ENCODE results near the gene PDE3B. TPM values are rescaled to one million over a fixed set of nuclear protein-coding genes. Genes with fewer than 3 reads are reported as not detected.

Gene PDE3B
- total and polyA plus RNA-seq, 2 of the 4 experiments (the other 2 are of a cell fraction): 0.21 to 1.3 TPM

DNA sequence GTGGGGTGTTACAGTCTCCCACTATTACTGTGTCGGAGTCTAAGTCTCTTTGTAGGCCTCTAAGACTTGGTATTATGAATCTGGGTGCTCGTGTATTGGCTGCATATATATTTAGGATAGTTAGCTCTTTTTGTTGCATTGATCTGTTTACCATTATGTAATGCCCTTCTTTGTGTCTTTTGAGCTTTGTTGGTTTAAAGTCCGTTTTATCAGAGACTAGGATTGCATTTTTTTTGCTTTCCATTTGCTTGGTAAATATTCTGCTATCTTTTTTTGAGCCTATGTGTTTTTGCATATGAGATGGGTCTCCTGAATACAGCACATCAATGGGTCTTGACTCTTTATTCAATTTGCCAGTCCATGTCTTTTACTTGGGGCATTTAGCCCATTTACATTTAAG is 97.6 kb downstream of the PDE3B start:
- Histone ChIP-seq H2AK5ac (ENCODE audit: low read depth, low read length) (no peak overlapping the region), H3K27ac (ENCODE audit: insufficient read depth, low read length) (no peak overlapping the region), H3K4me1 (ENCODE audit: control insufficient read depth, insufficient read depth, low read length) (no peaks in the 10 kb centered on the region), H3K9me1 (ENCODE audit: insufficient read depth, low read length) (no peaks in the 10 kb centered on the region), H3K56ac (ENCODE audit: extremely low read depth, insufficient read depth, low read length) (no peak overlapping the region), H2AFZ (replicated peaks; ENCODE audit: low read length, poor library complexity) (no peak overlapping the region), H3K23ac (ENCODE audit: low read depth, low read length) (no peak overlapping the region), H3K9me3 (ENCODE audit: control insufficient read depth, insufficient read depth, low read length) (no peaks in the 10 kb centered on the region), H2BK5ac (ENCODE audit: low read depth, low read length, poor library complexity, severe bottlenecking) (no peak overlapping the region), H2BK15ac (ENCODE audit: low read depth, low read length) (no peak overlapping the region), H3K4me2 (ENCODE audit: low read depth, low read length) (no peak overlapping the region), H4K5ac (ENCODE audit: low read depth, low read length) (no peak overlapping the region), H3K27me3 (ENCODE audit: control insufficient read depth, insufficient read depth, low read length) (no peaks in the 10 kb centered on the region), H4K91ac (ENCODE audit: insufficient read depth, low read depth, low read length) (no peak overlapping the region), H3K4me3 (ENCODE audit: insufficient read depth, low read depth, low read length) (no peak overlapping the region), H3K18ac (ENCODE audit: low read depth, low read length) (no peak overlapping the region), H2BK120ac (ENCODE audit: low read depth, low read length) (no peak overlapping the region), H3K4ac (ENCODE audit: low read depth, low read length) (no peak overlapping the region), H2AK9ac (replicated peaks; ENCODE audit: low read depth, low read length, poor library complexity) (no peak overlapping the region), H3K14ac (replicated peaks; ENCODE audit: low read depth, low read length) (no peak overlapping the region), H3K36me3 (ENCODE audit: control insufficient read depth, insufficient read depth, low read length) (no peaks in the 10 kb centered on the region), H4K20me1 (ENCODE audit: insufficient read depth, low read length) (no peaks in the 10 kb centered on the region), H3K79me1 (ENCODE audit: low read depth in 1 of 2, low read length in 2 of 2) (no peaks in the 10 kb centered on the region), H3K9ac (ENCODE audit: low read depth, low read length) (no peak overlapping the region), H4K8ac (ENCODE audit: low read depth in 2 of 2, low read length in 2 of 2) (no peak overlapping the region), H2BK20ac (ENCODE audit: low read depth, low read length) (no peak overlapping the region)
- ChIA-PET CTCF (no interaction called here), POLR2A (ENCODE audit: unreplicated experiment) (no interaction called here)
- no TSS peak for BruUV-seq (replicated peaks)
- no peak for ATAC-seq (ENCODE audit: low read depth)
- dilution Hi-C loops (cut with HindIII; ENCODE audit: low sequenced_read_pairs, unreplicated experiment): no loop called here
- intact Hi-C loops (cut with micrococcal nuclease): no loop called here
- in situ Hi-C loops (cut with MboI; ENCODE audit: low sequenced_read_pairs): no loop called here
- no peak for TF ChIP-seq MAFK (IDR thresholded peaks at IDR 0.05; ENCODE audit: low read depth, low read length)
- no peak for TF ChIP-seq RCOR1 (IDR thresholded peaks at IDR 0.05; ENCODE audit: insufficient replicate concordance, low read length)
- TF ChIP-seq RAD21 (IDR thresholded peaks at IDR 0.05; ENCODE audit: low read length): no peak
- no peak for TF ChIP-seq MXI1 (IDR thresholded peaks at IDR 0.05; ENCODE audit: borderline replicate concordance, low read depth, low read length)
- TF ChIP-seq MAZ (IDR thresholded peaks at IDR 0.05; ENCODE audit: borderline replicate concordance, low read depth, low read length): no peak
- TF ChIP-seq, protein P1, sequence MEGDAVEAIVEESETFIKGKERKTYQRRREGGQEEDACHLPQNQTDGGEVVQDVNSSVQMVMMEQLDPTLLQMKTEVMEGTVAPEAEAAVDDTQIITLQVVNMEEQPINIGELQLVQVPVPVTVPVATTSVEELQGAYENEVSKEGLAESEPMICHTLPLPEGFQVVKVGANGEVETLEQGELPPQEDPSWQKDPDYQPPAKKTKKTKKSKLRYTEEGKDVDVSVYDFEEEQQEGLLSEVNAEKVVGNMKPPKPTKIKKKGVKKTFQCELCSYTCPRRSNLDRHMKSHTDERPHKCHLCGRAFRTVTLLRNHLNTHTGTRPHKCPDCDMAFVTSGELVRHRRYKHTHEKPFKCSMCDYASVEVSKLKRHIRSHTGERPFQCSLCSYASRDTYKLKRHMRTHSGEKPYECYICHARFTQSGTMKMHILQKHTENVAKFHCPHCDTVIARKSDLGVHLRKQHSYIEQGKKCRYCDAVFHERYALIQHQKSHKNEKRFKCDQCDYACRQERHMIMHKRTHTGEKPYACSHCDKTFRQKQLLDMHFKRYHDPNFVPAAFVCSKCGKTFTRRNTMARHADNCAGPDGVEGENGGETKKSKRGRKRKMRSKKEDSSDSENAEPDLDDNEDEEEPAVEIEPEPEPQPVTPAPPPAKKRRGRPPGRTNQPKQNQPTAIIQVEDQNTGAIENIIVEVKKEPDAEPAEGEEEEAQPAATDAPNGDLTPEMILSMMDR (conservative IDR thresholded peaks at IDR 0.05; ENCODE audit: low read depth, low read length): no peak
- TF ChIP-seq FOS (IDR thresholded peaks at IDR 0.05; ENCODE audit: low read depth, low read length): no peak
- TF ChIP-seq CHD1 (IDR thresholded peaks at IDR 0.05; ENCODE audit: low read depth, low read length): no peak
- TF ChIP-seq, protein P2, sequence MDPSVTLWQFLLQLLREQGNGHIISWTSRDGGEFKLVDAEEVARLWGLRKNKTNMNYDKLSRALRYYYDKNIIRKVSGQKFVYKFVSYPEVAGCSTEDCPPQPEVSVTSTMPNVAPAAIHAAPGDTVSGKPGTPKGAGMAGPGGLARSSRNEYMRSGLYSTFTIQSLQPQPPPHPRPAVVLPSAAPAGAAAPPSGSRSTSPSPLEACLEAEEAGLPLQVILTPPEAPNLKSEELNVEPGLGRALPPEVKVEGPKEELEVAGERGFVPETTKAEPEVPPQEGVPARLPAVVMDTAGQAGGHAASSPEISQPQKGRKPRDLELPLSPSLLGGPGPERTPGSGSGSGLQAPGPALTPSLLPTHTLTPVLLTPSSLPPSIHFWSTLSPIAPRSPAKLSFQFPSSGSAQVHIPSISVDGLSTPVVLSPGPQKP (IDR thresholded peaks at IDR 0.05; ENCODE audit: borderline replicate concordance, low read depth, low read length): no peak
- TF ChIP-seq BHLHE40 (IDR thresholded peaks at IDR 0.05; ENCODE audit: low read depth, low read length): no peak
- TF ChIP-seq, protein P3, sequence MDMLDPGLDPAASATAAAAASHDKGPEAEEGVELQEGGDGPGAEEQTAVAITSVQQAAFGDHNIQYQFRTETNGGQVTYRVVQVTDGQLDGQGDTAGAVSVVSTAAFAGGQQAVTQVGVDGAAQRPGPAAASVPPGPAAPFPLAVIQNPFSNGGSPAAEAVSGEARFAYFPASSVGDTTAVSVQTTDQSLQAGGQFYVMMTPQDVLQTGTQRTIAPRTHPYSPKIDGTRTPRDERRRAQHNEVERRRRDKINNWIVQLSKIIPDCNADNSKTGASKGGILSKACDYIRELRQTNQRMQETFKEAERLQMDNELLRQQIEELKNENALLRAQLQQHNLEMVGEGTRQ (IDR thresholded peaks at IDR 0.05; ENCODE audit: low read depth, low read length): no peak
- TF ChIP-seq NFE2L2 (IDR thresholded peaks at IDR 0.05; ENCODE audit: low read depth, low read length): no peak
- 60% methylated on average over 1 of the region's 3 CpGs; no CpG with 5 or more reads in 1 of the 2 experiments for WGBS, 2 experiments (ENCODE audit: extremely low coverage in 2 of 2, insufficient read length in 1 of 2)
- DNase-seq: no peak

All from IMR-90 (cell line).